Lower lobe of right lung (tissue), 2 donors: ENCODE data around the gene MRPL55. TPM values are rescaled to one million over a fixed set of nuclear protein-coding genes. Genes with fewer than 3 reads are reported as not detected.

Source experiments
- ATAC-seq, 2 donors: fragments of 200-7000 bp; cut with Tn5 transposase; one replicate each; pipeline ENCODE4 v1.9.1; 2020 to 2022; ENCODE audit warnings: mild to moderate bottlenecking in 2 of 2, moderate library complexity in 2 of 2
- DNase-seq: peaks from one replicate; pipeline ENCODE4 v3.0.0-alpha.2; 2020
- H3K27ac ChIP-seq: fragments of 200-600 bp; one replicate; pipeline ENCODE4 v1.8.0; 2022
- H3K27me3 ChIP-seq: fragments of 200-600 bp; one replicate; pipeline ENCODE4 v1.8.0; 2022; ENCODE audit warnings: low read depth
- H3K36me3 ChIP-seq: fragments of 200-600 bp; one replicate; pipeline ENCODE4 v1.8.0; 2022; ENCODE audit warnings: mild to moderate bottlenecking
- H3K4me1 ChIP-seq: fragments of 200-600 bp; one replicate; pipeline ENCODE4 v1.8.0; 2022
- H3K4me3 ChIP-seq: fragments of 200-600 bp; one replicate; pipeline ENCODE4 v1.8.0; 2022; ENCODE audit warnings: mild to moderate bottlenecking
- H3K9me3 ChIP-seq: fragments of 200-600 bp; one replicate; pipeline ENCODE4 v1.8.0; 2022
- CTCF ChIP-seq: fragments of 200-600 bp; IDR thresholded peaks from one replicate; pipeline ENCODE4 v1.8.0; 2022; ENCODE audit warnings: antibody characterized with exemption, mild to moderate bottlenecking
- intact Hi-C: fragments of 100-400 bp; cut with DNase I; formaldehyde crosslinking; loops from one replicate; pipeline ENCODE4 v1.11.0; 2022
- total RNA-seq: library from RNA; stranded (reverse); fragmentation: NEBNext Ultra II Directional; extraction: Animal tissue kit (Norgen Biotek cat#: 25700); gene quantifications from one replicate; pipeline ENCODE4 v1.2.1, GENCODE V29; 2021
- donor health status: DM: no; HTN: yes; CAD: no; lungs with severe emphysema.

Gene MRPL55
- total RNA-seq, 1 donor from 2014 or later, result 43.6 TPM

DNA sequence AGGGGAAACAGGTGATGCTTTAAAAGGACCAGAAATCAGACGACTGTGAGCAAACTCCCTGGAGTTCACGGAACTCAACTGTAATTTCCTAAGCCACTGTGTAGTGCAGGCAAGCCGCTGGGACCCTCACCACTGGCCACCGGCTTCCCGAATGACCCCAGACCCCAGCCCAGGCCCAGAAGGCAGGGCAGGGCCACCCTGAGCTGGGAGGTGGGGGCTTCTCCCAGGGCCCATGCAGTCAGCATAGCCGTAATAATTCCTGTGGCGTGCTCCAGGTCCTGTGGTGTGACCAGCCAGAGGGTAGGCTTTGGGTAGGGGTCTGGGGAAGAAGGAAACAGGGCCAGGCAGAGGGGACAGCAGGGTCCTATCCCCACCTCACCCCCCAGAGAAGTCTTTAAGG, 30.1 kb downstream of the MRPL55 start:
- no peaks in the 10 kb centered on the region for H3K9me3 ChIP-seq
- no peak overlapping the region for H3K27ac ChIP-seq
- H3K4me3 ChIP-seq, result no peak overlapping the region
- DNase-seq, result peak; percentile 35
- peaks cover 14% of the 10 kb centered on the region for H3K4me1 ChIP-seq
- H3K27me3 ChIP-seq, result no peaks in the 10 kb centered on the region
- intact Hi-C loops, result no loop called here
- ATAC-seq, result no peak
- TF ChIP-seq CTCF, result no peak
- no peaks in the 10 kb centered on the region for H3K36me3 ChIP-seq

GRCh38 chr1:228077565-228078330, 31.4 kb downstream of the MRPL55 start:
- Histone ChIP-seq H3K4me3 (no peak overlapping the region), H3K27ac (no peak overlapping the region), H3K36me3 (no peaks in the 10 kb centered on the region), H3K4me1 (peaks cover 11% of the 10 kb centered on the region), H3K9me3 (no peaks in the 10 kb centered on the region), H3K27me3 (no peaks in the 10 kb centered on the region)
- no peak for DNase-seq
- intact Hi-C loops, result no loop called here
- TF ChIP-seq CTCF, result no peak
- no peak for ATAC-seq

- TF ChIP-seq CTCF, result no peak
- Histone ChIP-seq H3K9me3 (no peaks in the 10 kb centered on the region), H3K27me3 (no peaks in the 10 kb centered on the region), H3K4me3 (no peak overlapping the region), H3K36me3 (no peaks in the 10 kb centered on the region), H3K4me1 (peaks cover 11% of the 10 kb centered on the region), H3K27ac (no peak overlapping the region)
- intact Hi-C loops, result no loop called here
- DNase-seq (peak; percentile 38), ATAC-seq (no peak)
These were observed 32.2 kb downstream of the MRPL55 start for GRCh38 chr1:228076796-228077430.

DNA sequence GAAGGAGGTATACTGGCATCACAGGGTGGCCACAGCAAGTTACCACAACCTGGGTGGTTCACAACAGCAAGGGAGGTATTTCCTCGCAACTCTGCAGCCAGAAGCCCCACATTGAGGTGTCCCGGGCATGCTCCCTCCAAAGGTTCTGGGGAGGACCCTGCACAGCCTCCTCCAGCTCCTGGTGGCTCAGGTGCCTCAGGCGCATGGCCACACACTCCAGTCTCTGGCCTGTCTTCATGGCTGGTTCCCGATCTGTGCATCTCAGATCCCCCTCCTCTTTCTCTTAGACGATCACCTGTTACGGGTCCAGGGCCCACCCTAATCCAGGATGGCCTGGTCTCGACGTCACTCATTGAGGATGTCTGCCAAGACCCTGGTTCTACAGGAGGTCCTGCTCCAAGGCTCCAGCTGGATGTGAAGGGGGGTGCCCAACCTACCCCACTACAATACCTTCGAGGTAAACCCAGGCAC, 33.3 kb downstream of the MRPL55 start:
- DNase-seq (no peak), ATAC-seq (no peak)
- Histone ChIP-seq H3K36me3 (no peaks in the 10 kb centered on the region), H3K27ac (no peak overlapping the region), H3K27me3 (no peaks in the 10 kb centered on the region), H3K4me1 (peaks cover 2% of the 10 kb centered on the region), H3K9me3 (no peaks in the 10 kb centered on the region), H3K4me3 (no peak overlapping the region)
- no peak for TF ChIP-seq CTCF
- intact Hi-C loops, result no loop called here

DNA sequence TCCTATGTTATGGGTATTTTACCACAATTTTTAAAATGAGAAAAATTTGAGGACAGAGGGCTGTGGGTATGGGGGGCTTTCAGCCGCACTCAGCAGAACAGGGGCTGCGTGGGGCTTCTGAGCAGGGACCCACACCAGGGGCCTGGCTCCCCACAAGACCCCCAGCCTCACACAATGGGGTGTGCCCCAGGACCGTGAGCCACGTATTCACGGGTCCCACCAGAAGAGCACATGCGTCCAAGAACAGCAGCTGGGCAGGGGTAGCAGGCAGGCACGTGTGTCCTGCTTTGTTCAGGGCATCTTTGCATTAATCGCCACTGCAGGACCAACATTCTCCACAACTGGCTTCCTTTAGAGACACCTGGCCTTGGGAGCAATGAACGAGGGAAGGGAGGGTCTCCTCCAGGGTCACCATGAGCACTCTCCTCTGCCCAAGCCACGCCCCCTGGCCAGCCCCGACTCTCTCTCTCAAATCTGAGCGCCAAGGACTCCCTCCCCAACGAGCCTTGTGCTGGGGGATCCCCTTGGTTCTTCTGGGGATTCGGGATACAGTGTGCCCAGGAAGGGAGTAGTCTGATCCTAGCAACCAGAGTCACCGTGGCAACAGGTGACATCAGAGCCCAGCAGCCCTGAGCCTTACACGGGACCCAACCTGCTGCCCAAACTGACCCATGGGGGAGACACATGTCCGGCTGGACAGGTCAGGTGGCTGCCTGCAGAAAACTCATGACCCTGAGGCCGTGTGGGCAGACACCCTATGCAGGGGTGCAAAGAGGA, 34.0 kb downstream of the MRPL55 start:
- no peaks in the 10 kb centered on the region for H3K9me3 ChIP-seq
- no peaks in the 10 kb centered on the region for H3K27me3 ChIP-seq
- H3K27ac ChIP-seq, result no peak overlapping the region
- no peaks in the 10 kb centered on the region for H3K36me3 ChIP-seq
- no peak overlapping the region for H3K4me3 ChIP-seq
- ATAC-seq, result no peak
- H3K4me1 ChIP-seq, result no peaks in the 10 kb centered on the region
- no peak for TF ChIP-seq CTCF
- intact Hi-C loops, result no loop called here
- DNase-seq, result peak; percentile 47
